ENCODE measurements around the gene ANKRD44.

GRCh38 chr2:197259470-197259999 lies 51.0 kb downstream of the ANKRD44 start:
- TF ChIP-seq CTCF (IDR thresholded peaks at IDR 0.05) (no peak), ESRRA (CRISPR knock-in tag; IDR thresholded peaks at IDR 0.05; ENCODE audit: borderline replicate concordance) (no peak), ATF6 (CRISPR knock-in tag; IDR thresholded peaks at IDR 0.05) (no peak)
